Astrocyte (in vitro differentiated cells and primary cell): Measurements from ENCODE around the gene TEX2. TPM values are rescaled to one million over a fixed set of nuclear protein-coding genes. Genes with fewer than 3 reads are reported as not detected.
A peak's percentile ranks its signal among the peaks of the same experiment; 100 is the strongest.

Experiments
- DNase-seq: peaks from one replicate; pipeline ENCODE4 v3.0.0-alpha.2; 2010; ENCODE audit warnings: low read depth
- FAIRE-seq: peaks from 2 replicates; lab custom pipeline; 2011; peaks lifted over from hg19 to GRCh38; lab: Jason Lieb, UNC
- H2AFZ ChIP-seq: 2 replicates; pipeline ENCODE4 v1.6.0; 2012; ENCODE audit warnings: low read depth, low read length, inconsistent platforms
- H3K27ac ChIP-seq: 2 replicates; pipeline ENCODE4 v1.5.1; 2011; ENCODE audit warnings: low read depth, low read length, inconsistent platforms
- H3K27me3 ChIP-seq: 2 replicates; pipeline ENCODE4 v1.6.0; 2011; ENCODE audit warnings: low read length, inconsistent platforms; ENCODE audit not compliant: insufficient read depth
- H3K36me3 ChIP-seq: 2 replicates; pipeline ENCODE4 v1.5.1; 2011; ENCODE audit warnings: low read length, inconsistent platforms; ENCODE audit not compliant: insufficient read depth
- H3K4me1 ChIP-seq: 2 replicates; pipeline ENCODE4 v1.5.1; 2011; ENCODE audit warnings: low read length, inconsistent platforms; ENCODE audit not compliant: insufficient read depth
- H3K4me2 ChIP-seq: 2 replicates; pipeline ENCODE4 v1.6.0; 2012; ENCODE audit warnings: low read length, inconsistent platforms
- H3K4me3 ChIP-seq: 2 replicates; pipeline ENCODE4 v1.5.1; 2011; ENCODE audit warnings: low read depth, mild to moderate bottlenecking, low read length, inconsistent platforms; ENCODE audit not compliant: insufficient read depth
- H3K79me2 ChIP-seq: 2 replicates; pipeline ENCODE4 v1.6.0; 2012; ENCODE audit warnings: mild to moderate bottlenecking, low read length, inconsistent platforms; ENCODE audit not compliant: insufficient read depth
- H3K9ac ChIP-seq: 2 replicates; pipeline ENCODE4 v1.6.0; 2012; ENCODE audit warnings: mild to moderate bottlenecking, low read length, inconsistent platforms
- H3K9me3 ChIP-seq: 2 replicates; pipeline ENCODE4 v1.5.1; 2012; ENCODE audit warnings: low read depth, mild to moderate bottlenecking, low read length, inconsistent platforms; ENCODE audit not compliant: insufficient read depth
- H4K20me1 ChIP-seq: 2 replicates; pipeline ENCODE4 v1.6.0; 2012; ENCODE audit warnings: low read length, inconsistent platforms; ENCODE audit not compliant: insufficient read depth
- H3K27ac Mint-ChIP-seq: one replicate; pipeline ENCODE4 v1.8.0; 2021; ENCODE audit warnings: mild to moderate bottlenecking, mixed read lengths; ENCODE audit not compliant: unreplicated experiment
- H3K27me3 Mint-ChIP-seq: one replicate; pipeline ENCODE4 v1.8.0; 2021; ENCODE audit warnings: low read depth, mixed read lengths; ENCODE audit not compliant: unreplicated experiment
- H3K36me3 Mint-ChIP-seq: one replicate; pipeline ENCODE4 v1.8.0; 2021; ENCODE audit warnings: low read depth, mixed read lengths; ENCODE audit not compliant: unreplicated experiment
- H3K4me1 Mint-ChIP-seq: one replicate; pipeline ENCODE4 v1.8.0; 2021; ENCODE audit warnings: low read depth, mixed read lengths; ENCODE audit not compliant: unreplicated experiment
- H3K4me3 Mint-ChIP-seq: one replicate; pipeline ENCODE4 v1.8.0; 2021; ENCODE audit warnings: mild to moderate bottlenecking, moderate library complexity, mixed read lengths; ENCODE audit not compliant: unreplicated experiment
- H3K9me3 Mint-ChIP-seq: one replicate; pipeline ENCODE4 v1.8.0; 2021; ENCODE audit warnings: mild to moderate bottlenecking, mixed read lengths; ENCODE audit not compliant: unreplicated experiment
- EZH2 ChIP-seq: IDR thresholded peaks from 2 replicates; pipeline ENCODE4 v1.6.1; 2012; ENCODE audit warnings: mild to moderate bottlenecking, low read length, inconsistent platforms; ENCODE audit not compliant: insufficient read depth
- total RNA-seq: library from RNA; stranded (reverse); gene quantifications from 2 replicates; pipeline ENCODE4 v1.2.1, GENCODE V29; 2021
- TF ChIP-seq, protein P1 (sequence below): IDR thresholded peaks from 2 replicates; pipeline ENCODE4 v1.5.1; 2011; ENCODE audit warnings: low read depth, mild to moderate bottlenecking, inconsistent platforms, low read length, moderate library complexity; ENCODE audit not compliant: insufficient read depth

The TEX2 gene
- total RNA-seq, 1 donor from 2014 or later = 56.1 TPM

DNA sequence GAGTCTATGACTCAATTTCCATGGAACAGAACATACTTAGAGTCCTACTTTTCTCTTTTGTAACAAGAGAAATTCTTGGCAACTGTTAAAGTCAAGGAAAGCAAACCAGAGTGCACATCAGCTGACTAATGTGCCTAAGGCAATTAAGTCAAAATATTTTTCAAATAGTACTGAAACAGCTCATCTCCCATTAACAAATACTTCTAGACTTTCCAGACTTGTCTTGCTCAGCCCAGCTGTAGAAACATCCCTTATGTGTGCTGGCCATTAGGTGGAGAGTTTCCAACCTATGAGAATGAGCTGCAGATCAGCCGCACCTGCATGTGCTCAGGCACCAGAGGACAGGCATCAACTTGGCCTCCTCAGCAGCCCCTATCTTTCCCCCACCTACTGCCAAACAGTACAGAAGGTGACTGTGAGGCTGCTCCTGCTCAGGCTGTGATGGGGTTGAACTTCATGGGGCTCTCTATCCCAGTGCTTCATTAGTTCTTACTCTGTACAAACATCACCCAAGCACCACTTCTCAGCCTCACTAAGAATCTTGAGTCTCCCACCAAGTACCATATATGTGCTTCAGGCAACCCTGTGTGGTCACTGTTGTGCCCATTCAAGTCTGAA is 32.2 kb downstream of the TEX2 start:
- peak overlapping the region; percentile 66 for H3K27ac Mint-ChIP-seq
- no peaks in the 10 kb centered on the region for H3K27me3 ChIP-seq
- DNase-seq (peak; percentile 98), FAIRE-seq (peak; percentile 29)
- H3K4me3 ChIP-seq = no peak overlapping the region
- peaks cover 27% of the 10 kb centered on the region for H3K4me1 Mint-ChIP-seq
- no peaks in the 10 kb centered on the region for H3K36me3 ChIP-seq
- H3K27me3 Mint-ChIP-seq = no peaks in the 10 kb centered on the region
- peak overlapping the region; percentile 51 for H2AFZ ChIP-seq
- H3K79me2 ChIP-seq = peaks cover 36% of the 10 kb centered on the region
- H3K36me3 Mint-ChIP-seq = peaks cover 14% of the 10 kb centered on the region
- H3K4me2 ChIP-seq = peak overlapping the region; percentile 46
- H3K4me3 Mint-ChIP-seq = peak overlapping the region; percentile 64
- H3K4me1 ChIP-seq = peaks cover 13% of the 10 kb centered on the region
- peak overlapping the region; percentile 78 for H3K27ac ChIP-seq
- H4K20me1 ChIP-seq = peaks cover 3% of the 10 kb centered on the region
- H3K9me3 ChIP-seq = no peaks in the 10 kb centered on the region
- no peaks in the 10 kb centered on the region for H3K9me3 Mint-ChIP-seq
- TF ChIP-seq, protein P1, sequence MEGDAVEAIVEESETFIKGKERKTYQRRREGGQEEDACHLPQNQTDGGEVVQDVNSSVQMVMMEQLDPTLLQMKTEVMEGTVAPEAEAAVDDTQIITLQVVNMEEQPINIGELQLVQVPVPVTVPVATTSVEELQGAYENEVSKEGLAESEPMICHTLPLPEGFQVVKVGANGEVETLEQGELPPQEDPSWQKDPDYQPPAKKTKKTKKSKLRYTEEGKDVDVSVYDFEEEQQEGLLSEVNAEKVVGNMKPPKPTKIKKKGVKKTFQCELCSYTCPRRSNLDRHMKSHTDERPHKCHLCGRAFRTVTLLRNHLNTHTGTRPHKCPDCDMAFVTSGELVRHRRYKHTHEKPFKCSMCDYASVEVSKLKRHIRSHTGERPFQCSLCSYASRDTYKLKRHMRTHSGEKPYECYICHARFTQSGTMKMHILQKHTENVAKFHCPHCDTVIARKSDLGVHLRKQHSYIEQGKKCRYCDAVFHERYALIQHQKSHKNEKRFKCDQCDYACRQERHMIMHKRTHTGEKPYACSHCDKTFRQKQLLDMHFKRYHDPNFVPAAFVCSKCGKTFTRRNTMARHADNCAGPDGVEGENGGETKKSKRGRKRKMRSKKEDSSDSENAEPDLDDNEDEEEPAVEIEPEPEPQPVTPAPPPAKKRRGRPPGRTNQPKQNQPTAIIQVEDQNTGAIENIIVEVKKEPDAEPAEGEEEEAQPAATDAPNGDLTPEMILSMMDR = no peak
- H3K9ac ChIP-seq = peak overlapping the region; percentile 33

DNA sequence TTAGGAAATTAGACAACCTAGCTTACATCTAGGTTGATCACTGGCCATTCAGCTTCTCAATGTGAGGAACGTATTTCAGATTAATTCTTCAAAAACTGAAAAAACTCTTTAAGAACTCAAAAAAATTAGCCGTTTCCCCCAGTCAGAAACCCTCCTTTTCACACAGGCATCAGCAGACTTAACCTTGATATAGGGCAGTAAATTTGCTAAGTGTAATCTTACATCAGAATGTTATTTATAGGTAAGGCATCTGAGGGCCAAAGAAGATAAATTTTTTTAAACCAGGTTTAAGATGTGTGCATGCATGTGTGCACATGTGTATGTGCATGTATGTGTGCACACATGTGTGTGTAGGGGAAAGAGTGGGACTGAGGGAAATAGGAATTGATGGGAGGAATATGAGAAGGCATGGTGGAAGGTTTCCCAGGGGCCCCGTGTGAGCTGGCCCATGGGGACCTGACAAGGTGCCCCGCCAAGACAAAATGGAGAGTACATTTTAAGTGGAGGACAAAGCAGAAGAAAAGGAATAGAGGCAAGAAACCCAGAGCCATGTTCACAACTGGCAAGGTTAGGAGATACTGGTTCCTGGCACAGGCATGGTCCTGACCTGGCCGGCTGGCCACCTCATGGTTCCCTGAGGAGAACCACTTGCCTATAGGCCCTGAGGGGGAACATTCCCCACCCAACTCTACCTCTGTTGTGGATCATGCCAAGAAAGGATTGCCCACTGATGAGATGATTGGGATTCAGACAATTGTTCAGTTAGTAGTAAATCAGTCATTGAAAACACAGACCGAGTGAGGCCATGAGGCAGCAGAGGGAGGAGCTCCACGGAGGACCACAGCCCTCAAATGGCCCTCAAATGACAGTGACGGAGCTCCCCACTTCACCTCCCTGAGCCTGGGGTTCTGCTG is 33.0 kb downstream of the TEX2 start:
- peak overlapping the region; percentile 46 for H3K4me2 ChIP-seq
- Mint-ChIP-seq H3K9me3 (no peaks in the 10 kb centered on the region), H3K4me1 (peaks cover 27% of the 10 kb centered on the region), H3K4me3 (no peak overlapping the region), H3K36me3 (peaks cover 12% of the 10 kb centered on the region), H3K27ac (peak overlapping the region; percentile 66), H3K27me3 (no peaks in the 10 kb centered on the region)
- no peak for TF ChIP-seq EZH2
- TF ChIP-seq, protein P1 = no peak
- DNase-seq (no peak), FAIRE-seq (no peak)
- H3K4me1 ChIP-seq = peaks cover 13% of the 10 kb centered on the region
- no peak overlapping the region for H3K4me3 ChIP-seq
- H3K36me3 ChIP-seq = no peaks in the 10 kb centered on the region
- peak overlapping the region; percentile 51 for H2AFZ ChIP-seq
- no peaks in the 10 kb centered on the region for H3K27me3 ChIP-seq
- H3K9me3 ChIP-seq = no peaks in the 10 kb centered on the region
- peaks cover 33% of the 10 kb centered on the region for H3K79me2 ChIP-seq
- peaks cover 1% of the 10 kb centered on the region for H4K20me1 ChIP-seq
- H3K27ac ChIP-seq = peak overlapping the region; percentile 78
- peak overlapping the region; percentile 33 for H3K9ac ChIP-seq
